Measurements from ENCODE around the gene MSRB3.
"Not testable (repeated sequence)": the region's sequence is repeated elsewhere in the genome, so short reads cannot be mapped to it uniquely, and the experiment has no call there.

MSRB3 gene

GRCh38 chr12:65443038-65443437 lies 164.6 kb downstream of the MSRB3 start:
- Histone ChIP-seq H3K27ac (ENCODE audit: low read depth in 2 of 2, low read length in 2 of 2) (no peak overlapping the region), H3K27me3 (ENCODE audit: control insufficient read depth in 2 of 2, insufficient read depth in 2 of 2, low read length in 2 of 2) (no peaks in the 10 kb centered on the region), H3K4me3 (ENCODE audit: low read length in 2 of 2) (no peak overlapping the region), H3K9me3 (ENCODE audit: control insufficient read depth in 2 of 2, low read length in 2 of 2) (no peaks in the 10 kb centered on the region), H3K4me1 (ENCODE audit: control insufficient read depth in 2 of 2, insufficient read depth in 2 of 2, low read length in 2 of 2) (no peaks in the 10 kb centered on the region), H3K9ac (ENCODE audit: low read depth in 1 of 2, low read length in 2 of 2) (no peak overlapping the region), H3K36me3 (ENCODE audit: control insufficient read depth in 2 of 2, insufficient read depth in 2 of 2, low read length in 2 of 2) (no peaks in the 10 kb centered on the region)

- Histone ChIP-seq H3K36me3 (ENCODE audit: control insufficient read depth in 2 of 2, insufficient read depth in 2 of 2, low read length in 2 of 2) (no peaks in the 10 kb centered on the region), H3K4me3 (ENCODE audit: low read length in 2 of 2) (no peak overlapping the region), H3K27me3 (ENCODE audit: control insufficient read depth in 2 of 2, insufficient read depth in 2 of 2, low read length in 2 of 2) (no peaks in the 10 kb centered on the region), H3K9ac (ENCODE audit: low read depth in 1 of 2, low read length in 2 of 2) (no peak overlapping the region), H3K27ac (ENCODE audit: low read depth in 2 of 2, low read length in 2 of 2) (no peak overlapping the region), H3K4me1 (ENCODE audit: control insufficient read depth in 2 of 2, insufficient read depth in 2 of 2, low read length in 2 of 2) (no peaks in the 10 kb centered on the region), H3K9me3 (ENCODE audit: control insufficient read depth in 2 of 2, low read length in 2 of 2) (no peaks in the 10 kb centered on the region)
These were observed 166.5 kb downstream of the MSRB3 start for GRCh38 chr12:65444996-65445395.

- no peak overlapping the region for H3K9ac ChIP-seq (ENCODE audit: low read depth in 1 of 2, low read length in 2 of 2)
- no peaks in the 10 kb centered on the region for H3K4me1 ChIP-seq (ENCODE audit: control insufficient read depth in 2 of 2, insufficient read depth in 2 of 2, low read length in 2 of 2)
- no peak overlapping the region for H3K27ac ChIP-seq (ENCODE audit: low read depth in 2 of 2, low read length in 2 of 2)
- H3K36me3 ChIP-seq (ENCODE audit: control insufficient read depth in 2 of 2, insufficient read depth in 2 of 2, low read length in 2 of 2): no peaks in the 10 kb centered on the region
- H3K27me3 ChIP-seq (ENCODE audit: control insufficient read depth in 2 of 2, insufficient read depth in 2 of 2, low read length in 2 of 2): no peaks in the 10 kb centered on the region
- H3K9me3 ChIP-seq (ENCODE audit: control insufficient read depth in 2 of 2, low read length in 2 of 2): no peaks in the 10 kb centered on the region
- no peak overlapping the region for H3K4me3 ChIP-seq (ENCODE audit: low read length in 2 of 2)
These were observed 168.4 kb downstream of the MSRB3 start for GRCh38 chr12:65446901-65447300.

GRCh38 chr12:65449400-65449799 lies 170.9 kb downstream of the MSRB3 start:
- H3K27me3 ChIP-seq (ENCODE audit: control insufficient read depth in 2 of 2, insufficient read depth in 2 of 2, low read length in 2 of 2): no peaks in the 10 kb centered on the region
- no peaks in the 10 kb centered on the region for H3K4me1 ChIP-seq (ENCODE audit: control insufficient read depth in 2 of 2, insufficient read depth in 2 of 2, low read length in 2 of 2)
- H3K9me3 ChIP-seq (ENCODE audit: control insufficient read depth in 2 of 2, low read length in 2 of 2): no peaks in the 10 kb centered on the region
- no peak overlapping the region for H3K27ac ChIP-seq (ENCODE audit: low read depth in 2 of 2, low read length in 2 of 2)
- no peaks in the 10 kb centered on the region for H3K36me3 ChIP-seq (ENCODE audit: control insufficient read depth in 2 of 2, insufficient read depth in 2 of 2, low read length in 2 of 2)
- no peak overlapping the region for H3K9ac ChIP-seq (ENCODE audit: low read depth in 1 of 2, low read length in 2 of 2)
- H3K4me3 ChIP-seq (ENCODE audit: low read length in 2 of 2): no peak overlapping the region

GRCh38 chr12:65450625-65451024 lies 172.1 kb downstream of the MSRB3 start:
- H3K9me3 ChIP-seq (ENCODE audit: control insufficient read depth in 2 of 2, low read length in 2 of 2): no peaks in the 10 kb centered on the region
- no peaks in the 10 kb centered on the region for H3K27me3 ChIP-seq (ENCODE audit: control insufficient read depth in 2 of 2, insufficient read depth in 2 of 2, low read length in 2 of 2)
- no peaks in the 10 kb centered on the region for H3K36me3 ChIP-seq (ENCODE audit: control insufficient read depth in 2 of 2, insufficient read depth in 2 of 2, low read length in 2 of 2)
- no peak overlapping the region for H3K9ac ChIP-seq (ENCODE audit: low read depth in 1 of 2, low read length in 2 of 2)
- H3K4me3 ChIP-seq (ENCODE audit: low read length in 2 of 2): no peak overlapping the region
- H3K27ac ChIP-seq (ENCODE audit: low read depth in 2 of 2, low read length in 2 of 2): no peak overlapping the region
- no peaks in the 10 kb centered on the region for H3K4me1 ChIP-seq (ENCODE audit: control insufficient read depth in 2 of 2, insufficient read depth in 2 of 2, low read length in 2 of 2)

GRCh38 chr12:65454115-65454787 lies 175.8 kb downstream of the MSRB3 start:
- no peak overlapping the region for H3K4me3 ChIP-seq (ENCODE audit: low read length in 2 of 2)
- no peaks in the 10 kb centered on the region for H3K36me3 ChIP-seq (ENCODE audit: control insufficient read depth in 2 of 2, insufficient read depth in 2 of 2, low read length in 2 of 2)
- H3K4me1 ChIP-seq (ENCODE audit: control insufficient read depth in 2 of 2, insufficient read depth in 2 of 2, low read length in 2 of 2): no peaks in the 10 kb centered on the region

GRCh38 chr12:65457341-65457740 lies 178.9 kb downstream of the MSRB3 start:
- not testable (repeated sequence) for H3K4me1 ChIP-seq (ENCODE audit: control insufficient read depth in 2 of 2, insufficient read depth in 2 of 2, low read length in 2 of 2); H3K36me3 ChIP-seq (ENCODE audit: control insufficient read depth in 2 of 2, insufficient read depth in 2 of 2, low read length in 2 of 2); H3K4me3 ChIP-seq (ENCODE audit: low read length in 2 of 2); H3K27ac ChIP-seq (ENCODE audit: low read depth in 2 of 2, low read length in 2 of 2); H3K27me3 ChIP-seq (ENCODE audit: control insufficient read depth in 2 of 2, insufficient read depth in 2 of 2, low read length in 2 of 2); H3K9ac ChIP-seq (ENCODE audit: low read depth in 1 of 2, low read length in 2 of 2); H3K9me3 ChIP-seq (ENCODE audit: control insufficient read depth in 2 of 2, low read length in 2 of 2)

More at GRCh38 chr12:65454115-65454787, 175.8 kb downstream of the MSRB3 start:
- H3K9ac ChIP-seq (ENCODE audit: low read depth in 1 of 2, low read length in 2 of 2): no peak overlapping the region
- no peaks in the 10 kb centered on the region for H3K27me3 ChIP-seq (ENCODE audit: control insufficient read depth in 2 of 2, insufficient read depth in 2 of 2, low read length in 2 of 2)
- H3K9me3 ChIP-seq (ENCODE audit: control insufficient read depth in 2 of 2, low read length in 2 of 2): no peaks in the 10 kb centered on the region
- H3K27ac ChIP-seq (ENCODE audit: low read depth in 2 of 2, low read length in 2 of 2): no peak overlapping the region

GRCh38 chr12:65458718-65459117 lies 180.2 kb downstream of the MSRB3 start:
- H3K9ac ChIP-seq (ENCODE audit: low read depth in 1 of 2, low read length in 2 of 2): no peak overlapping the region
- H3K36me3 ChIP-seq (ENCODE audit: control insufficient read depth in 2 of 2, insufficient read depth in 2 of 2, low read length in 2 of 2): no peaks in the 10 kb centered on the region
- no peak overlapping the region for H3K27ac ChIP-seq (ENCODE audit: low read depth in 2 of 2, low read length in 2 of 2)
- H3K4me3 ChIP-seq (ENCODE audit: low read length in 2 of 2): no peak overlapping the region
- no peaks in the 10 kb centered on the region for H3K4me1 ChIP-seq (ENCODE audit: control insufficient read depth in 2 of 2, insufficient read depth in 2 of 2, low read length in 2 of 2)
- no peaks in the 10 kb centered on the region for H3K9me3 ChIP-seq (ENCODE audit: control insufficient read depth in 2 of 2, low read length in 2 of 2)
- H3K27me3 ChIP-seq (ENCODE audit: control insufficient read depth in 2 of 2, insufficient read depth in 2 of 2, low read length in 2 of 2): no peaks in the 10 kb centered on the region

GRCh38 chr12:65459545-65459944 lies 181.1 kb downstream of the MSRB3 start:
- Histone ChIP-seq H3K4me1 (ENCODE audit: control insufficient read depth in 2 of 2, insufficient read depth in 2 of 2, low read length in 2 of 2) (no peaks in the 10 kb centered on the region), H3K9ac (ENCODE audit: low read depth in 1 of 2, low read length in 2 of 2) (no peak overlapping the region), H3K27me3 (ENCODE audit: control insufficient read depth in 2 of 2, insufficient read depth in 2 of 2, low read length in 2 of 2) (no peaks in the 10 kb centered on the region), H3K9me3 (ENCODE audit: control insufficient read depth in 2 of 2, low read length in 2 of 2) (no peaks in the 10 kb centered on the region), H3K27ac (ENCODE audit: low read depth in 2 of 2, low read length in 2 of 2) (no peak overlapping the region), H3K36me3 (ENCODE audit: control insufficient read depth in 2 of 2, insufficient read depth in 2 of 2, low read length in 2 of 2) (no peaks in the 10 kb centered on the region), H3K4me3 (ENCODE audit: low read length in 2 of 2) (no peak overlapping the region)

GRCh38 chr12:65460063-65460462 lies 181.6 kb downstream of the MSRB3 start:
- no peaks in the 10 kb centered on the region for H3K9me3 ChIP-seq (ENCODE audit: control insufficient read depth in 2 of 2, low read length in 2 of 2)
- H3K9ac ChIP-seq (ENCODE audit: low read depth in 1 of 2, low read length in 2 of 2): no peak overlapping the region
- H3K36me3 ChIP-seq (ENCODE audit: control insufficient read depth in 2 of 2, insufficient read depth in 2 of 2, low read length in 2 of 2): no peaks in the 10 kb centered on the region
- H3K27me3 ChIP-seq (ENCODE audit: control insufficient read depth in 2 of 2, insufficient read depth in 2 of 2, low read length in 2 of 2): no peaks in the 10 kb centered on the region
- H3K27ac ChIP-seq (ENCODE audit: low read depth in 2 of 2, low read length in 2 of 2): no peak overlapping the region
- H3K4me1 ChIP-seq (ENCODE audit: control insufficient read depth in 2 of 2, insufficient read depth in 2 of 2, low read length in 2 of 2): no peaks in the 10 kb centered on the region
- no peak overlapping the region for H3K4me3 ChIP-seq (ENCODE audit: low read length in 2 of 2)

GRCh38 chr12:65461017-65461416 lies 182.5 kb downstream of the MSRB3 start:
- H3K27ac ChIP-seq (ENCODE audit: low read depth in 2 of 2, low read length in 2 of 2): no peak overlapping the region
- H3K36me3 ChIP-seq (ENCODE audit: control insufficient read depth in 2 of 2, insufficient read depth in 2 of 2, low read length in 2 of 2): no peaks in the 10 kb centered on the region
- H3K27me3 ChIP-seq (ENCODE audit: control insufficient read depth in 2 of 2, insufficient read depth in 2 of 2, low read length in 2 of 2): no peaks in the 10 kb centered on the region
- H3K4me1 ChIP-seq (ENCODE audit: control insufficient read depth in 2 of 2, insufficient read depth in 2 of 2, low read length in 2 of 2): no peaks in the 10 kb centered on the region
- H3K9me3 ChIP-seq (ENCODE audit: control insufficient read depth in 2 of 2, low read length in 2 of 2): no peaks in the 10 kb centered on the region
- no peak overlapping the region for H3K9ac ChIP-seq (ENCODE audit: low read depth in 1 of 2, low read length in 2 of 2)
- H3K4me3 ChIP-seq (ENCODE audit: low read length in 2 of 2): no peak overlapping the region
